ENCODE results near the gene ENTPD1.

ENTPD1 gene

DNA sequence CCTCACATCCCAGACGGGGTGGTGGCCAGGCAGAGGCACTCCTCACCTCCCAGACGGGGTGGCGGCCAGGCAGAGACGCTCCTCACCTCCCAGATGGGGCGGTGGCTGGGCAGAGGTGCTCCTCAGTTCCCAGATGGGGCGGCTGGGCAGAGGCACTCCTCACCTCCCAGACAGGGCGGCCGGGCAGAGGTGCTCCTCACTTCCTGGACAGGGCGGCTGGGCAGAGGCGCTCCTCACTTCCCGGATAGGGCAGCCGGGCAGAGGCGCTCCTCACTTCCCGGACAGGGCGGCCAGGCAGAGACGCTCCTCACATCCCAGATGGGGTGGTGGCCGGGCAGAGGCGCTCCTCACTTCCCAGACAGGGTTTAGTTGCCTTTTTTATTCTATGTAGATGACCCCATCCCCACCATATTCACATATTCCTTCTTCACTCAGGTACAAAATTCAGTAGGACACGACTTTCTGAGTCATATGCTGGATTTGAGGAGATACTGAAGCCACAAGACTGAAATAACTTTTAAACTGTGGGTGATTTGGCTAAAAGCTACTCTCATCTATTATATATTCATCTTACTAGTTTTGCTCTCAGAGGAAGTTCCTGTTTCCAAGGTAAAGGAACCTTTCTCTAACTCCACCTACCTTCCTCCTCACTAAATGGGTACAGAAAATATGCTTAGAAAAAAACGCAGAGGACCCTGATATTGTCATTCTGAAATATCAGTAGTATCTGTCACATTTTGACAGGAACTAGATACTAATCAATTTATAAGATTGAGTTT lies 54.4 kb downstream of the ENTPD1 start:
- no peak for DNase-seq (ENCODE audit: low read depth)
- TF ChIP-seq, protein P1, sequence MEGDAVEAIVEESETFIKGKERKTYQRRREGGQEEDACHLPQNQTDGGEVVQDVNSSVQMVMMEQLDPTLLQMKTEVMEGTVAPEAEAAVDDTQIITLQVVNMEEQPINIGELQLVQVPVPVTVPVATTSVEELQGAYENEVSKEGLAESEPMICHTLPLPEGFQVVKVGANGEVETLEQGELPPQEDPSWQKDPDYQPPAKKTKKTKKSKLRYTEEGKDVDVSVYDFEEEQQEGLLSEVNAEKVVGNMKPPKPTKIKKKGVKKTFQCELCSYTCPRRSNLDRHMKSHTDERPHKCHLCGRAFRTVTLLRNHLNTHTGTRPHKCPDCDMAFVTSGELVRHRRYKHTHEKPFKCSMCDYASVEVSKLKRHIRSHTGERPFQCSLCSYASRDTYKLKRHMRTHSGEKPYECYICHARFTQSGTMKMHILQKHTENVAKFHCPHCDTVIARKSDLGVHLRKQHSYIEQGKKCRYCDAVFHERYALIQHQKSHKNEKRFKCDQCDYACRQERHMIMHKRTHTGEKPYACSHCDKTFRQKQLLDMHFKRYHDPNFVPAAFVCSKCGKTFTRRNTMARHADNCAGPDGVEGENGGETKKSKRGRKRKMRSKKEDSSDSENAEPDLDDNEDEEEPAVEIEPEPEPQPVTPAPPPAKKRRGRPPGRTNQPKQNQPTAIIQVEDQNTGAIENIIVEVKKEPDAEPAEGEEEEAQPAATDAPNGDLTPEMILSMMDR (IDR thresholded peaks at IDR 0.05; ENCODE audit: low read depth, low read length, missing control alignments): no peak
- H3K4me3 ChIP-seq (ENCODE audit: low read depth, low read length): no peak overlapping the region

DNA sequence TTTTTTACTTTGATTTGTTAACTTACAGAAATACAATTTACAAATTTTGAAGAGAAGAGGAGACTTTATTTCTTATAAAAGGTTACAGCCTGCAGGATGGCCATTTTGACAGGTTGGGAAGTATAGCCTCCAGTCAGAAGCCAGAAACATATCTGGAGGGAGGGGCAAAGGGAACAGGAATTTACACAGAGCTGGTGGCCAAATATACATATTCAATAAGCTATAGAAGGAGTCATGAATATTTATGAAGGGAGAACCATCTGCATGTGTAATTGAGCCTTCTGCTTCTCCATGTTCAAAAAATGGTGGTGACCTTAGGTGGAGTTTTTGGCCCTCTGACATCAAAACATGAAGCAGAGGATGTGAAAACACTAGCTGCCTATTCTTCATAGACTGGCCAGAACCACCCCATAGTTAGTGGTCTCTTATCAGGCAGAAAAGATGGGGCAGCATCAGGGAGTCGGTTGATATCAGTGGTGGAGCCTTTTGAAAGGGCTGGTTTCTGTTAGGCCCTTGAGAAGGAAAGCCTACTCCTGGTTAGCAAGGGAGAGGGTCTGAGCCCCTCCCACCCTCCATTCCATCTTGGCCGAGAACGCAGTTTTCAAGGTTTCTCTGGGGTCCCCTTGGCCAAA lies 57.2 kb downstream of the ENTPD1 start:
- no peak for DNase-seq (ENCODE audit: low read depth)

DNA sequence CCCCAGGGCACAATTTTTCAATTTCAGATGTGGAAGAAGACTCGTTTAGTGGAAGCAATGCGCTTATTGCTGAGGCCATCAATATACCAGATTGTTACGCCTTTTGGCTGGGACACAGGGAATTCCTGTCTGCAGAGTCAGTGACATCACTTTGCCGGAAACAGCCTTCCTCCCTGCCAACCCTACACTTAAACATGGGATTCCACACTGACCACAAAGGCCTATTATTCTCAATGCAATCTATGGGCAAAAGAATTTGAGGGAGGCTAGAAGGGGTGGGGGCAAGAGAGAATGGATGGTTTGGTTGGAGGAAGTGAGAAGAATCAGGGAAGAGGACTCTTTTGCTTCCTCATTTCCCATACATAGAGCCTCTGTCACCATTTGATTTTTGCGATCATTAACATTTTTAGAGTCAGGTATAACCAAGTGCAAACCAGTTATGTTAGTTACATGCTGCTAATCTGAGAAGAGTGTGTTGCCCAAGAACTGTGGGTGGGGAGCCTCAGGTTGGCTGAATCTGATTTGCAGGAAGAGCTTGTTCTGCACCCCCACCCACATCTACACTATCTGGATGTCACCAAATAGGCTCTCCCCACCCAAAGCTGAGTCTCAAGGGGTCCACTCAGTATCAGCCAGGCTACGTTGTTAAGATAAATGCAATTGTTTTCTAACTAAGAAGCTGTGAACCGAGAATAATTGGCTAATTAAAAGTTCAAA lies 58.2 kb downstream of the ENTPD1 start:
- no peak for DNase-seq (ENCODE audit: low read depth)
- TF ChIP-seq, protein P1 (IDR thresholded peaks at IDR 0.05; ENCODE audit: low read depth, low read length, missing control alignments): no peak
- no peak overlapping the region for H3K4me3 ChIP-seq (ENCODE audit: low read depth, low read length)

More for the DNA sequence above, 57.2 kb downstream of the ENTPD1 start:
- TF ChIP-seq, protein P1 (IDR thresholded peaks at IDR 0.05; ENCODE audit: low read depth, low read length, missing control alignments): no peak
- no peak overlapping the region for H3K4me3 ChIP-seq (ENCODE audit: low read depth, low read length)

DNA sequence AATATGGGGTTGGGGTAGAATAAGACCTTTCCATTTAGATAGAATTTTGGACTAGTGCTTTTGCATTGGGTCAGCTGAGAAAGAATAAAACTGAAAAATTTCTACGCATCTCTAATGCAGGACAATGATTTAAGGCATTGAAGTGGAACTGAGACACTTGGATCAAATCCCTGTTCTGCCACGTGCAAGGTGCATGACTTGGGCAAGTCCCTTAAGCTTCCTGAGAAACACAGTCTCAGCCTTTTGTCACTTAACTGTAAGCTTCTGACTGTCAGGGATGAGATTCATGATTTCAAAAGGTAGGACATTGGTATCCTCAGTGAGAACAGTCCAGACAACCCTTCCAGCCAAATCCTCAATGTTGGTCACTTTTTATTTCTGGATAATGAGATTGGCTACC lies 59.2 kb downstream of the ENTPD1 start:
- H3K4me3 ChIP-seq (ENCODE audit: low read depth, low read length): no peak overlapping the region
- TF ChIP-seq, protein P1 (IDR thresholded peaks at IDR 0.05; ENCODE audit: low read depth, low read length, missing control alignments): no peak

DNA sequence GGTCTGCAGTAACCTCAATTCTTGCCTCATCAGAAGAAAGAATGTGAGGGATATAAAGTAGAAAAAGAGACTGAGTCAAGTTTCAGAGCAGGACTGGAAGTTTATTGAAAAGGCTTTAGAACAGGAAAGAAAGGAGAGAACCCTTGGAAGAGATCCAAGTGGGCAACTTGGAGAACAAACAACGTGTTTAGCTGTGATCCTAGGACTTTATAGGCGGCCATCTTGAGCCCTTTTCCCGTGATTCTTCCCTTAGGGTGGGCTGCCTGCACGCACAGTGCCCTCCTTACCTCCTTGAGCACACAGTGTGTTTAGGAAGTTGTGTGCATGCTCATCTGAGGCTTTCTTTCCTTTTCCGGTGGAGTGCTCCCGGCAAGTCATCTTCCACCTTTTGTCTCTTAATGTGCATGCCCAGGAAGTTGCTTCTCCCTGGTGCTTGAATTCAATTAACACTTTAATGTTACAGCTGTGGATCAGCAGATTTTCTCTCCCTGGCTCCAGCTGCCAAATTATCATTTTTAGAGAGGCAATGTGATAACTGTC lies 59.8 kb downstream of the ENTPD1 start:
- DNase-seq (ENCODE audit: low read depth): no peak
- TF ChIP-seq, protein P1 (IDR thresholded peaks at IDR 0.05; ENCODE audit: low read depth, low read length, missing control alignments): no peak
- H3K4me3 ChIP-seq (ENCODE audit: low read depth, low read length): no peak overlapping the region

More for the DNA sequence above, 59.2 kb downstream of the ENTPD1 start:
- DNase-seq (ENCODE audit: low read depth): no peak

DNA sequence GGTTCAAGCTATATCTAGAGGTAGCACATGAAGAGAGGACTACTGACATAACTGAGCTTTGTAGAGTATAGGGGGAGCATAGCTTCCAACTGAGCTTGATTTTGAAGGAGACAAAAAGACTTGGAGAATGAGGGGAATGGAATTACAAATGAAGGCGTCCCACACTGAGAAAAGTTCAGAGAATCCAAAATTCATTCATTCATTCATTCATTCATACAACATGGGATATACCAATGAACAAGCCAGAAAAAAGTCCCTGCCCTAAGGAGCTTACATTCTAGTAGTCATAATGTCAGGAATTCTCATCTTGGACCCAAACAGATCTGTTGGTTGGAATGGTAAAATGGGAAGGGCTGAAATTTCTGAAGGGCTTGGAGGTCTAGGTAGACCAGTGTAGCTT lies 62.0 kb downstream of the ENTPD1 start:
- TF ChIP-seq, protein P1 (IDR thresholded peaks at IDR 0.05; ENCODE audit: low read depth, low read length, missing control alignments): no peak

More for the DNA sequence above, 62.0 kb downstream of the ENTPD1 start:
- DNase-seq (ENCODE audit: low read depth): no peak
- H3K4me3 ChIP-seq (ENCODE audit: low read depth, low read length): no peak overlapping the region
